DND-41 (cell line): ENCODE results near the gene OCA2.

Experiments used
- EZH2 ChIP-seq: IDR thresholded peaks from 3 replicates; pipeline ENCODE4 v1.6.1; 2012; ENCODE audit warnings: borderline replicate concordance, low read depth, mild to moderate bottlenecking, moderate library complexity, low read length, inconsistent platforms; ENCODE audit not compliant: severe bottlenecking
- TF ChIP-seq, protein P1 (sequence below): IDR thresholded peaks from 2 replicates; pipeline ENCODE4 v1.5.1; 2012; ENCODE audit warnings: borderline replicate concordance, low read length, moderate library complexity, mild to moderate bottlenecking; ENCODE audit not compliant: poor library complexity, severe bottlenecking; ENCODE audit errors: extremely low read depth

DNA sequence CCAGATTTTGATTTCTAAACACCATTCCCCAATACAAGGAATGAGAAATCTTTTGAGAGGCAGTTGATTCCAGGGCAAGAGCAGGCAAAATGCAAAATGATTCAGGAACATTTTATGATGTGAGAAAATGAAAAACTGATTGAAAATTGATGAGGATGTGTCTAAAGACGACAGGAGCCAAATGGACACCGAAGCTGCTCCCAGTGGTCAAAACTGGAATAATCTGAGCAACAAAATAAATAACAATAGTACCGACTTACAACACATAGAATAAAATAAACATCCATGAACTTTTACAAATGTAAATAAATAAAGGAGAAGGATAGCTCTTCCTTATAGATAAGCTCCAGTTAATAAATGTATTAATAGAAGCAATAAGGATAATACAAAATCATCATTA is 186.8 kb downstream of the OCA2 start:
- TF ChIP-seq, protein P1, sequence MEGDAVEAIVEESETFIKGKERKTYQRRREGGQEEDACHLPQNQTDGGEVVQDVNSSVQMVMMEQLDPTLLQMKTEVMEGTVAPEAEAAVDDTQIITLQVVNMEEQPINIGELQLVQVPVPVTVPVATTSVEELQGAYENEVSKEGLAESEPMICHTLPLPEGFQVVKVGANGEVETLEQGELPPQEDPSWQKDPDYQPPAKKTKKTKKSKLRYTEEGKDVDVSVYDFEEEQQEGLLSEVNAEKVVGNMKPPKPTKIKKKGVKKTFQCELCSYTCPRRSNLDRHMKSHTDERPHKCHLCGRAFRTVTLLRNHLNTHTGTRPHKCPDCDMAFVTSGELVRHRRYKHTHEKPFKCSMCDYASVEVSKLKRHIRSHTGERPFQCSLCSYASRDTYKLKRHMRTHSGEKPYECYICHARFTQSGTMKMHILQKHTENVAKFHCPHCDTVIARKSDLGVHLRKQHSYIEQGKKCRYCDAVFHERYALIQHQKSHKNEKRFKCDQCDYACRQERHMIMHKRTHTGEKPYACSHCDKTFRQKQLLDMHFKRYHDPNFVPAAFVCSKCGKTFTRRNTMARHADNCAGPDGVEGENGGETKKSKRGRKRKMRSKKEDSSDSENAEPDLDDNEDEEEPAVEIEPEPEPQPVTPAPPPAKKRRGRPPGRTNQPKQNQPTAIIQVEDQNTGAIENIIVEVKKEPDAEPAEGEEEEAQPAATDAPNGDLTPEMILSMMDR: no peak
- TF ChIP-seq EZH2: no peak
